ENCODE results near the gene FARSA. TPM values are rescaled to one million over a fixed set of nuclear protein-coding genes. Genes with fewer than 3 reads are reported as not detected.

Gene FARSA
- total and polyA plus RNA-seq, 8 donors = 35.3 to 59.4 (median 41.8) TPM

DNA sequence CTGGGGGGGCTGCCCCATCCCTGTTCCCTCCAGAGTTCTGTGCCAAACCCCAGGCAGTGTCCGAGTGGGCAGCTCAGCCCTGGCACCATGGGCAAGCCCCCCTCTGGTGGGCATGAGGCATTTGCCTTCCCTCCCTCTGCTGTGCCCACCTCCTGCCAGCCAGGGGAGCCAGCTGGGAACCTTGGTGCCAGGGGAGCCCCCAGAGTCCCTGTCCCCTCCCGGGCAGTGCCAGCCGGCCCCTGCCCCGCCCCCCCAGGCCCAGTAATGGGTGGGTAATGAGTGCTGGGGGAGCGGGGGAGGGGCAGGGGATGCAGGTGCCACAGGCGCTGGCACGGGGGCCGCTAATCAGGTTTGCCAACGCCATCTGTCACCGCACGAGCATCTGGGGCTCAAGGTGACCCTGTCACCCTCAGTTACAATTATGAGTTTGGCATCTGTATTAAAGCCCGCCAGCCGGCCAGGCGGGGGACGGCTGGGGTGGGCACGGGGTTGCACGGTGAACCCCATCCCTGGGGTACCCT is 41.8 kb upstream of the FARSA start:
- Histone ChIP-seq H3K36me3 (no peaks in the 10 kb centered on the region), H3K27ac (no peak overlapping the region), H3K4me1 (no peaks in the 10 kb centered on the region), H3K9me3 (no peaks in the 10 kb centered on the region), H3K27me3 (no peaks in the 10 kb centered on the region), H3K4me3 (no peak overlapping the region)
- ATAC-seq (no peak), DNase-seq (no peak)
- intact Hi-C loops (cut with DNase I) = loop anchor here in 1 of 2 donors (10.0 kb wide), 1 partner anchor 290 kb away; no protein-coding TSS in a partner anchor
- TF ChIP-seq, protein P1, sequence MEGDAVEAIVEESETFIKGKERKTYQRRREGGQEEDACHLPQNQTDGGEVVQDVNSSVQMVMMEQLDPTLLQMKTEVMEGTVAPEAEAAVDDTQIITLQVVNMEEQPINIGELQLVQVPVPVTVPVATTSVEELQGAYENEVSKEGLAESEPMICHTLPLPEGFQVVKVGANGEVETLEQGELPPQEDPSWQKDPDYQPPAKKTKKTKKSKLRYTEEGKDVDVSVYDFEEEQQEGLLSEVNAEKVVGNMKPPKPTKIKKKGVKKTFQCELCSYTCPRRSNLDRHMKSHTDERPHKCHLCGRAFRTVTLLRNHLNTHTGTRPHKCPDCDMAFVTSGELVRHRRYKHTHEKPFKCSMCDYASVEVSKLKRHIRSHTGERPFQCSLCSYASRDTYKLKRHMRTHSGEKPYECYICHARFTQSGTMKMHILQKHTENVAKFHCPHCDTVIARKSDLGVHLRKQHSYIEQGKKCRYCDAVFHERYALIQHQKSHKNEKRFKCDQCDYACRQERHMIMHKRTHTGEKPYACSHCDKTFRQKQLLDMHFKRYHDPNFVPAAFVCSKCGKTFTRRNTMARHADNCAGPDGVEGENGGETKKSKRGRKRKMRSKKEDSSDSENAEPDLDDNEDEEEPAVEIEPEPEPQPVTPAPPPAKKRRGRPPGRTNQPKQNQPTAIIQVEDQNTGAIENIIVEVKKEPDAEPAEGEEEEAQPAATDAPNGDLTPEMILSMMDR (IDR thresholded peaks at IDR 0.05) = no peak

DNA sequence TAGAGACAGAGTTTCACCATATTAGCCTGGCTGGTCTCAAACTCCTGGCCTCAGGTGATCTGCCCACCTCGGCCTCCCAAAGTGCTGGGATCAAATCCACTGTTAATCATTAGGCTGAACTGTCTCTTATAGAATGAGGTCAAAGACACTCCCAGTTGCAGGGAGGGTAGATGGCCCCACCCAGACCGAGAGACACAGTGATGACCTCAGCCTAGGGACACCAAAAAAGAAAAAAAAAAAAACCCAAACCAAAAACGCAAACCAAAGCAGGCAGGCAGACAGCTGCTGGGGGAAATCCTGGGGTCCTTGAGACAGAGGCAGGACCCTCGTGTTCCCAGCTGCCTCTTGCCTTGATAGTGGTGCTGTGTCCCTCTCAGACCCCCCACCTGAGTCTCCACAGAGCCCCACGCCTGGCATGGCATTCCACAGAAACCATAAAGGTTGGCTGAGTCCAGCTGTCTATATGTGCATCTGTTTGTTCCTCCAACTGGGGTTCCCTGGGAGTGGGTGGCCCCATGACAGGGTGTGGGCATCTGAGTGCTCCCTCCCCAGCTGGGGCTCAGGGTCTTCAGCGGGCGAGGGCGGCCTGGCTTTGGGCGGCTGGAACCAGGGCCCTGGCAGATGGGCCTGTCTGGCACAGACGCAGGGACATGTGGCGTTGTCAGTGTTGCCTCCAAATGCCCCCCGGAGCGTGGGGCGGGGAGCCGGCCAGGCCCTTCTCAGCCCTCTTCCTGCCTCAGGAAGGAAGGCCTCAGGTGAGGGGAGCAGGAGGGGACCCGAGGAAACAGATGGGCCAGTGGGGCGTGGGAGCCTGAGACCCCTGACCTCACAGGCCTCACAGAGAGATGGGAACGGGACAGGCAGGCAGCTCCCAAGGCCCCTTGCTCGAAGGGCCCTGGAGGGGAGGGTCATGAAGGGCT is 41.0 kb upstream of the FARSA start:
- Histone ChIP-seq H3K36me3 (no peaks in the 10 kb centered on the region), H3K9me3 (no peaks in the 10 kb centered on the region), H3K27me3 (no peaks in the 10 kb centered on the region), H3K4me3 (no peak overlapping the region), H3K27ac (no peak overlapping the region), H3K4me1 (no peaks in the 10 kb centered on the region)
- no peak for ATAC-seq
- intact Hi-C loops (cut with DNase I) = loop anchor here in 1 of 2 donors (10.0 kb wide), 1 partner anchor 290 kb away; no protein-coding TSS in a partner anchor
- TF ChIP-seq, protein P1 (IDR thresholded peaks at IDR 0.05) = no peak
- no peak for DNase-seq

DNA sequence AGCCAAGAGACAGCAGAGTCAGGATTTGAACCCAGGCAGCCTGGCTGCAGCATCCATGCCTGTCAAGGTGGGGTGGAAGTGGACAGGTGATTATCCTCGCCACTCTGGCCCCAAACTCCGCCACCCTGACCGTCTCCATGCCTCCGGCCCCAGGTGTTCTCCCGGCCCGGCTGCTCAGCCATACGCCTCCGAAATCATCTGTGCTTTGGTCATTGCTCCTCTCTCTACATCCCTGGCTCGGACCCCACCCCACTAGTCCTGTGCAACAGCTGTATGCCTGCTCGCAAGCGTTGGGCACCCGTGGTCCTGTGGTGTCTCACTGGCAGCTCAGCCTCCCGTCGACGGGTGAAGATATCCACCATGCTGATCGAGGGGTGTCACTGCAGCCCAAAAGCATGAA is 39.7 kb upstream of the FARSA start:
- ATAC-seq (no peak), DNase-seq (no peak)
- no peaks in the 10 kb centered on the region for H3K4me1 ChIP-seq
- intact Hi-C loops (cut with DNase I) = loop anchor here in 1 of 2 donors (10.0 kb wide), 1 partner anchor 292 kb away; no protein-coding TSS in a partner anchor
- H3K4me3 ChIP-seq = no peak overlapping the region
- no peaks in the 10 kb centered on the region for H3K9me3 ChIP-seq
- H3K27me3 ChIP-seq = no peaks in the 10 kb centered on the region
- no peaks in the 10 kb centered on the region for H3K36me3 ChIP-seq
- TF ChIP-seq, protein P1 (IDR thresholded peaks at IDR 0.05) = no peak
- H3K27ac ChIP-seq = no peak overlapping the region

DNA sequence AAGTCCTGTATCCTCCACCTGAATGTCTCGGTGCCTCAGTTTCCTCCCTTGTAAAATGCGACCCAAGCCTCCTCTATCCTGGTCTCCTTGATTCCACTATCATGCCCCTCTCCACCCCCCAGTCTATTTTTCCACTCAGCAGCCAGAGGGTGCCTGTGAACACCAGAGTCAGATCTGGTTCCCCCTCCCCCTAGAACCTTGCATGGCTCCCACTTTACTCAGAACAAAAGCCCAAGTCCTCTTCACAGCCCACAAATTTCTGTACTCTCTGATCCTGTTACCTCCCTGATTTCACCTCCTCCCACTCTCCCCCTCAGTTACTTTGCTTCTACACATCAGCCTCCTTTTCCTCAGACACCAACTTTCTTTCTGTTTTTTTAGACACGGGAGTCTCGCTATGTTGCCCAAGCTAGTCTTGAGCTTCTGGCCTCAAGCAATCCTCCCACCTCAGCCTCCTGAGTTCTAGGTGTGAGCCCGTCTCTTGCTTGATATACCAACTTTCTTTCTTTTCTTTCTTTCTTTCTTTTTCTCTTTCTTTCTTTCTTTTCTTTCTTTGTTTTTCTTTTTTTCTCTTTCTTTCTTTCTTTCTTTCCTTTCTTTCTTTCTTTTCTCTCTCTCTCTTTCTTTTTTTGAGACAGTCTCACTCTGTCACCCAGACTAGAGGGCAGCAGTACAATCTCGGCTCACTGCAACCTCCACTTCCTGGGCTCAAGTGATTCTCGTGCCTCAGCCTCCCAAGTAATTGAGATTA is 36.7 kb upstream of the FARSA start:
- DNase-seq = no peak
- Histone ChIP-seq H3K36me3 (no peaks in the 10 kb centered on the region), H3K27me3 (no peaks in the 10 kb centered on the region), H3K4me3 (no peak overlapping the region), H3K27ac (no peak overlapping the region), H3K9me3 (no peaks in the 10 kb centered on the region), H3K4me1 (peaks cover 0 to 5% of the 10 kb centered on the region in 2 donors)
- ATAC-seq = no peak
- TF ChIP-seq, protein P1 (IDR thresholded peaks at IDR 0.05) = no peak
- intact Hi-C loops (cut with DNase I) = loop anchor here in 1 of 2 donors (10.0 kb wide), 1 partner anchor 295 kb away; no protein-coding TSS in a partner anchor

Measured in left lung (tissue), 10 donors.